K562 (cell line): Measurements from ENCODE around the gene ADAMTS14. TPM values are rescaled to one million over a fixed set of nuclear protein-coding genes. Genes with fewer than 3 reads are reported as not detected.

Experiments
- BRD4 ChIP-seq: fragments of 200-600 bp; sonication (generic); IDR thresholded peaks from 2 replicates; pipeline ENCODE4 v1.6.1; 2017; ENCODE audit warnings: inconsistent platforms
- CCNT2 ChIP-seq: IDR thresholded peaks from 2 replicates; pipeline ENCODE4 v1.6.1; 2011; ENCODE audit warnings: borderline replicate concordance, low read depth, mild to moderate bottlenecking, moderate library complexity, mixed read lengths, low read length; ENCODE audit not compliant: insufficient read length; ENCODE audit errors: extremely low read depth
- CXXC5 ChIP-seq: fragments of 250-450 bp; sonication (Bioruptor Pico); IDR thresholded peaks from 2 replicates; pipeline ENCODE4 v1.8.0; 2022; ENCODE audit warnings: inconsistent platforms, mild to moderate bottlenecking, moderate library complexity
- DPF2 ChIP-seq: fragments of 450-650 bp; IDR thresholded peaks from 2 replicates; pipeline ENCODE4 v1.6.1; 2016
- GATA2 ChIP-seq: sonication (generic); formaldehyde crosslinking; IDR thresholded peaks from 2 replicates; pipeline ENCODE4 v1.4.0; 2020; ENCODE audit warnings: mild to moderate bottlenecking, missing genetic modification reagents
- KAT2B ChIP-seq: IDR thresholded peaks from one replicate; pipeline ENCODE4 v1.6.1; 2012; ENCODE audit warnings: low read depth, mild to moderate bottlenecking, control low read depth, inconsistent platforms, low read length, moderate library complexity
- POLR2AphosphoS2 ChIP-seq: IDR thresholded peaks from 2 replicates; pipeline ENCODE4 v1.6.1; 2012; ENCODE audit warnings: low read length, improper control_type of control experiment
- RAD51 ChIP-seq: fragments of 450-650 bp; IDR thresholded peaks from 2 replicates; pipeline ENCODE4 v1.7.1; 2016; ENCODE audit warnings: low read depth, mild to moderate bottlenecking, borderline replicate concordance
- RBM22 ChIP-seq: fragments of 200-400 bp; formaldehyde crosslinking; IDR thresholded peaks from 2 replicates; pipeline ENCODE4 v1.6.1; 2018; ENCODE audit warnings: low read length, low read depth; ENCODE audit not compliant: poor library complexity, severe bottlenecking
- RHOXF2B ChIP-seq: fragments of 250-450 bp; sonication (Bioruptor Pico); conservative IDR thresholded peaks from 2 replicates; pipeline ENCODE4 v1.5.1; 2021
- SNIP1 ChIP-seq: fragments of 450-650 bp; IDR thresholded peaks from 2 replicates; pipeline ENCODE4 v1.7.1; 2017; ENCODE audit warnings: low read depth, mild to moderate bottlenecking
- SUPT5H ChIP-seq: fragments of 450-650 bp; IDR thresholded peaks from 2 replicates; pipeline ENCODE4 v1.6.1; 2016
- TAL1 ChIP-seq: fragments of 450-650 bp; IDR thresholded peaks from 2 replicates; pipeline ENCODE4 v1.6.1; 2016; ENCODE audit warnings: mild to moderate bottlenecking
- USF1 ChIP-seq: sonication (generic); formaldehyde crosslinking; IDR thresholded peaks from 2 replicates; pipeline ENCODE4 v1.9.0; 2022; ENCODE audit warnings: mild to moderate bottlenecking, missing genetic modification reagents
- polyA plus RNA-seq, 8 experiments: library from polyadenylated mRNA; depleted of rRNA in 4 of 8; stranded (reverse) in 5 of 8; unstranded in 3 of 8; fragments of >200 nt; fragmentation: Nextera tagmentation in 2 of 8; fragmentation: Illumina TruSeq in 1 of 8; extraction: Ambion mirVana in 2 of 8; extraction: Trizol in 1 of 8; gene quantifications; 2 replicates each; pipeline versions ENCODE4 v1.2.1 to v1.2.3, GENCODE V29; 2011 to 2014; ENCODE audit warnings: inconsistent platforms in 1 of 8, missing spikeins in 1 of 8
- total RNA-seq, 7 experiments: library from RNA; depleted of rRNA in 6 of 7; stranded (reverse); fragments of >200 nt in 6 of 7; fragmentation: Illumina TruSeq in 2 of 7; extraction: Trizol in 2 of 7; gene quantifications; 2 replicates each; pipeline versions ENCODE4 v1.2.1 to v1.2.3, GENCODE V29; 2011 to 2021; ENCODE audit warnings: low replicate concordance in 1 of 7

Gene ADAMTS14
- total and polyA plus RNA-seq, 9 of the 15 experiments (the other 6 are each of a cell fraction or from before 2014, with no cell fraction given), result 0.04 to 37.4 (median 15.9) TPM

GRCh38 chr10:70757856-70758255, 85.5 kb downstream of the ADAMTS14 start (continued):
- TF ChIP-seq CXXC5 (CRISPR knock-in tag) (no peak), DPF2 (no peak), RAD51 (no peak), SUPT5H (0 out of 2 replicates have a peak, but pooled peaks have one; percentile 48), SNIP1 (no peak), KAT2B (no peak), RBM22 (no peak), POLR2AphosphoS2 (peak; percentile 80; the same call in 1 of the 2 replicates), TAL1 (no peak), RHOXF2B (CRISPR knock-in tag) (no peak), BRD4 (no peak), GATA2 (CRISPR knock-in tag) (0 out of 2 replicates have a peak, but pooled peaks have one; percentile 22), CCNT2 (peak; percentile 30), USF1 (peak; percentile 41; the same call in 1 of the 2 replicates)
- TF ChIP-seq, all 486 proteins: peak for 9
